ENCODE results near the gene MEF2D.

The MEF2D gene

DNA sequence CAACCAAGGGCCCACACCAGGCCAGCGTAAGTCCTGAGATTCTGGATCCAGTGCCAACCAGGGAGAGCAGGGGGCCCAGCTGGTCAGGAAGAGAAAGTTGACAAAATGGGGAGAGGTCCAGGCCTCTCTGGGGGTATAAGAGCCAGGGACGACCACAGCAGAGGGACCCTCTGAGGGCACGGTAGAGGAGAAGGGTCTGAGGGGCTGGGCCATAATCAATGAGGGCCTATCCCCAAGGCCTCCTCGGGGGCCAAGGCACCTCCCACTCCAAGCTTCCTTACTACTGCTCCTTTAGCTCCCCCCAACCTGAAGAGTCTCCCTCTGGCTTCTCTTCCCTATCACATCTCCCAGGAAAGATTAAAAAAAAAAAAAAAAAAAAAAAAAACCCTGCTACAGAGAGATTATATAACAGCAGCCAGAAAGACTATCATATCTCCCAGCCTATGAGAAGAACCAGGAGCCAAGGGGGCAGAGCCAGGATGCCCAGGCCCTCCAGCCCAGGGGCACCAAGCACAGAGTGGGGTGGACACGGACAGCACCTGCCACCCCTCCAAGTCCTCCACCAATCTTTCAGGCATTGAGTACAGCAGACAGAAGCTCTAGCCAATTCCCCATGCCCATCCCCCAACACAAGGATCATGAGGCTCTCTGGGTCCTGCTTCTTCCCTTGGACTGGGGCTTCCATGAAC is 2.7 kb downstream of the MEF2D start:
- no peaks in the 10 kb centered on the region for H3K9me3 ChIP-seq
- peak overlapping the region; percentile 98 for H3K4me2 ChIP-seq
- peaks cover 46% of the 10 kb centered on the region for H3K36me3 ChIP-seq
- H3K27ac ChIP-seq, result peak overlapping the region; percentile 100
- TF ChIP-seq Cebpa-rat (IDR thresholded peaks at IDR 0.05), result no peak
- H3K27me3 ChIP-seq, result no peaks in the 10 kb centered on the region
- peak overlapping the region; percentile 100 for H3K9ac ChIP-seq
- peak overlapping the region; percentile 100 for H3K4me3 ChIP-seq
- H4K20me1 ChIP-seq, result peaks cover 61% of the 10 kb centered on the region
- peaks cover 69% of the 10 kb centered on the region for H3K4me1 ChIP-seq

DNA sequence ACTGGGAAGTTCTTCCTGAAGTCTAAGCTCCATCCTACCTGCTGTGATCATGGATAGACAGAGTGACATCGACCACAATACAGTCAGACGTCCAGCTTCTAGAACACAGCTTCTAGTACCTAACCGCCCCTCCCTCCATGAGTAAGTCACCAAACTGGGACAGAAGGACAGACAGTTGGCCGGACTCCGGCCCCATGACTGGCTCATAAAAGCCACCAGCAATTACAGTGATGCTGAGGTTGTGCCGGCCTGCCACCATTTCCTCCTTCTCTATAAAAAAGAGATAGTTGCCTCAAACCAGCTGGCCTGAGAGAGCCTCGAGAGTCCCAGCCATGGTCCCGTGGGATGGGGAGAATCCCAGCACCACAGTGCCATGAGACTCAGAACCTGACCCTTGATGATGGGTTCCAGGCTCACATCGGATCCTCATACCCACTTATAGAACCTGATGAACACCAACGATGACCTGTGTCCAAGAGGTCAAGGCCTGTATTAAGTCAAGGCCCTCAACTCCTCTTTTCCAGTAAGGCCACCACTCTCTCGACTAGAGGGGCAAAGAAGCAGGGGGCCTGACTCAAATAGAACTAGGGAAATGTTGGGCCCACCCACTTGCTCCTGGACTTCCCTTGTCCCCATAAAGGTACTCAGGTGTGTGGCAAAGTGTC is 3.4 kb downstream of the MEF2D start:
- TF ChIP-seq Cebpa-rat (IDR thresholded peaks at IDR 0.05), result no peak
- H3K9me3 ChIP-seq, result no peaks in the 10 kb centered on the region
- no peaks in the 10 kb centered on the region for H3K27me3 ChIP-seq
- H3K4me2 ChIP-seq, result peak overlapping the region; percentile 98
- H3K9ac ChIP-seq, result peak overlapping the region; percentile 100
- H4K20me1 ChIP-seq, result peaks cover 61% of the 10 kb centered on the region
- H3K4me1 ChIP-seq, result peaks cover 66% of the 10 kb centered on the region
- peak overlapping the region; percentile 100 for H3K4me3 ChIP-seq
- H3K36me3 ChIP-seq, result peaks cover 46% of the 10 kb centered on the region
- H3K27ac ChIP-seq, result peak overlapping the region; percentile 100

GRCh38 chr1:156496211-156496761 is 4.3 kb downstream of the MEF2D start:
- Histone ChIP-seq H3K4me2 (peak overlapping the region; percentile 98), H3K27me3 (no peaks in the 10 kb centered on the region), H3K4me3 (peak overlapping the region; percentile 100), H3K9ac (peak overlapping the region; percentile 100), H3K36me3 (peaks cover 46% of the 10 kb centered on the region), H4K20me1 (peaks cover 61% of the 10 kb centered on the region), H3K4me1 (peaks cover 67% of the 10 kb centered on the region), H3K9me3 (no peaks in the 10 kb centered on the region), H3K27ac (peak overlapping the region; percentile 100)
- TF ChIP-seq Cebpa-rat (IDR thresholded peaks at IDR 0.05), result no peak

DNA sequence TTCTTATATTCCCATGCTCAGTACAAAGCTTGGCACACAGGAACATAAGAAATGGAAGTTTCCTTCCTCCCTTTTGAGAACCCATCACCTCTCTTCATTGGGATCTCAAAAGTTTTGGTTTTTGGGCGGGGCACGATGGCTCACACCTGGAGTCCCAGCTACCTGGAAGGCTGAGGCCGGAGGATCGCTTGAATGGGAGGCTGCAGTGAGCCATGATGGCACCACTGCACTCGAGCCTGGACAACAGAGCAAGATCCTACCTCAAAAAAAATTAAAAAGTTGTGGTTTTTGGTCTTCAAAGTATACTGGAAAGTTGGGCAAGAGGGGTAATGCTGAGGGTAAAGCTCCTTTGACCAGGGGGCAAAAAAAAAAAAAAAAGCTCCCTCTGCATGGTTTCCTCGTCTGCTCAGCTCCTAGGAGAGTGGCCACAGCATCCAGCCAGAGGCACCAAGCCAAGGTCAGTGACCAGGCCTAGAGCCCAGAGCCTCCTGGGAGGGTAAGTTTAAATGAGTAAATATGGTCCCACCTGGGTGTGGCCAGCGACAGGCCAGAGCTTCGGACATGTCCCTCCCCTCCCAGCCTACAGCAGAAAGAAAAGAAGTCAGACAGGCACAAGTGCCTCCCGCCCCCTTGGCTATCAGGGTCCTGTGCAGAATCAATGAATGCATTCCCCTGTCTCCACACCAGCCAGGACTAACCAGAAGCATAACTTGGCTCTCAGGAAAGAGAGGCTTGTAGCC is 5.0 kb downstream of the MEF2D start:
- peaks cover 74% of the 10 kb centered on the region for H3K4me1 ChIP-seq
- H3K9ac ChIP-seq, result peak overlapping the region; percentile 100
- H3K9me3 ChIP-seq, result no peaks in the 10 kb centered on the region
- H3K27me3 ChIP-seq, result no peaks in the 10 kb centered on the region
- TF ChIP-seq Cebpa-rat (IDR thresholded peaks at IDR 0.05), result no peak
- peak overlapping the region; percentile 100 for H3K27ac ChIP-seq
- H3K4me2 ChIP-seq, result peak overlapping the region; percentile 98
- peak overlapping the region; percentile 100 for H3K4me3 ChIP-seq
- peaks cover 46% of the 10 kb centered on the region for H3K36me3 ChIP-seq
- H4K20me1 ChIP-seq, result peaks cover 60% of the 10 kb centered on the region

- peaks cover 55% of the 10 kb centered on the region for H4K20me1 ChIP-seq
- H3K9ac ChIP-seq, result peak overlapping the region; percentile 100
- peak overlapping the region; percentile 100 for H3K4me3 ChIP-seq
- peak overlapping the region; percentile 100 for H3K27ac ChIP-seq
- no peaks in the 10 kb centered on the region for H3K9me3 ChIP-seq
- H3K4me1 ChIP-seq, result peaks cover 84% of the 10 kb centered on the region
- H3K36me3 ChIP-seq, result peaks cover 44% of the 10 kb centered on the region
- H3K27me3 ChIP-seq, result no peaks in the 10 kb centered on the region
- peak overlapping the region; percentile 98 for H3K4me2 ChIP-seq
- TF ChIP-seq Cebpa-rat (IDR thresholded peaks at IDR 0.05), result no peak
Measured at GRCh38 chr1:156494309-156494895, 6.2 kb downstream of the MEF2D start.

DNA sequence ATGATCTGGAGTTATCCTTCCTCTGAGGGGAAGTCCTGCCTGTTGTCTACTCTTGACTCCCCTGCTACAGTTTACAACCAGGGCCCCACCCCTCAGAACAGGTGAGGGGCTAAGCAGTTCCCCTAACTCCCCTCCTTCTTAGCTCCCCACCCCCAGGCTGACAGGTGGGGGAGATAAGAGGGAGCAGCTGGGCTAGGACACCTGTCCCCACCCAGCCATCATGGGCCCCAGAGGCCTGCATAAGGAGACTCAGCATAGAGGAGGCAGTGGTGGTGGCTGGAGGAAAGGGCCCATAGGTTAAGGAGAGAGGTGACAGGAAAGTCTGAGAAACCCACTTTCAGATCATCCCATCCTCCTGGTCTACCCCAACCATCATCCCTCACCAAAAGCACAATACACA is 6.8 kb downstream of the MEF2D start:
- peak overlapping the region; percentile 98 for H3K4me2 ChIP-seq
- peaks cover 55% of the 10 kb centered on the region for H4K20me1 ChIP-seq
- H3K9ac ChIP-seq, result peak overlapping the region; percentile 100
- peak overlapping the region; percentile 100 for H3K27ac ChIP-seq
- peaks cover 41% of the 10 kb centered on the region for H3K36me3 ChIP-seq
- H3K4me3 ChIP-seq, result peak overlapping the region; percentile 100
- TF ChIP-seq Cebpa-rat (IDR thresholded peaks at IDR 0.05), result no peak
- no peaks in the 10 kb centered on the region for H3K27me3 ChIP-seq
- peaks cover 91% of the 10 kb centered on the region for H3K4me1 ChIP-seq
- H3K9me3 ChIP-seq, result no peaks in the 10 kb centered on the region

GRCh38 chr1:156493154-156493631 is 7.4 kb downstream of the MEF2D start:
- no peaks in the 10 kb centered on the region for H3K9me3 ChIP-seq
- peaks cover 96% of the 10 kb centered on the region for H3K4me1 ChIP-seq
- H3K4me2 ChIP-seq, result peak overlapping the region; percentile 98
- H4K20me1 ChIP-seq, result peaks cover 55% of the 10 kb centered on the region
- peak overlapping the region; percentile 100 for H3K9ac ChIP-seq
- no peak for TF ChIP-seq Cebpa-rat (IDR thresholded peaks at IDR 0.05)
- H3K36me3 ChIP-seq, result peaks cover 45% of the 10 kb centered on the region
- H3K27me3 ChIP-seq, result no peaks in the 10 kb centered on the region
- peak overlapping the region; percentile 100 for H3K27ac ChIP-seq
- peak overlapping the region; percentile 100 for H3K4me3 ChIP-seq

DNA sequence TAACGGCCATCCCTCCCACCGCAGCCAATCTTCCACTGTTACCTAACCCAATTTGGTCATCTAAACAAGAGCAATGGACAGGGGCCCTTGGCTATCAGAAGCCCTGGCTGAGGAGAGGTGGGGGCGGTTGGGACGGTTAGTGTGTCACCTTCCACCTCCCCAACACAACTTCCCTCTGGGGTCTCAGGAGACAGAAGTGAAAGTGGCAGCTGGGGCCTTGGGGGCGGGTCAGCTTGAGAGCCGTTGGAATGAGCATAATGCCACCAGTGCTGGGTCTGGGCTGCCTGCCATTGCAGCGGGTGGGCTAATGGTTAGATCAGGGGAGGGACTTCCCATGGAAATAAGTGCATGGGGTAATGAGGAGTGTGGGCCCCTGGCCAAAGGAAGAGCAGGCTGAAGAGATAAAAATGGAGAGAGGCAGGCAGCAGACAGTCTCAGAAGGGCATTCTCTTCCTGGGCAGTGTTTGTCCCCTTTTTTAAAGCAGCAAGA is 7.9 kb downstream of the MEF2D start:
- Histone ChIP-seq H3K27me3 (no peaks in the 10 kb centered on the region), H3K27ac (peak overlapping the region; percentile 100), H3K9me3 (no peaks in the 10 kb centered on the region), H3K36me3 (peaks cover 48% of the 10 kb centered on the region), H4K20me1 (peaks cover 55% of the 10 kb centered on the region), H3K9ac (peak overlapping the region; percentile 100), H3K4me3 (peak overlapping the region; percentile 100), H3K4me2 (peak overlapping the region; percentile 98), H3K4me1 (peaks cover 96% of the 10 kb centered on the region)
- peak; percentile 30; the same call in 1 of the 2 replicates for TF ChIP-seq Cebpa-rat (IDR thresholded peaks at IDR 0.05)

- H3K4me2 ChIP-seq, result peak overlapping the region; percentile 98
- no peak for TF ChIP-seq Cebpa-rat (IDR thresholded peaks at IDR 0.05)
- H4K20me1 ChIP-seq, result peaks cover 55% of the 10 kb centered on the region
- peaks cover 48% of the 10 kb centered on the region for H3K36me3 ChIP-seq
- H3K4me3 ChIP-seq, result peak overlapping the region; percentile 100
- peak overlapping the region; percentile 100 for H3K27ac ChIP-seq
- peaks cover 96% of the 10 kb centered on the region for H3K4me1 ChIP-seq
- H3K9me3 ChIP-seq, result no peaks in the 10 kb centered on the region
- peak overlapping the region; percentile 100 for H3K9ac ChIP-seq
- H3K27me3 ChIP-seq, result no peaks in the 10 kb centered on the region
Measured at GRCh38 chr1:156492013-156492590, 8.5 kb downstream of the MEF2D start.

Data from BLaER1 (cell line).